HS-5 (cell line): ENCODE data around the gene COL4A2.

ENCODE experiments used
- DNase-seq: peaks from one replicate; pipeline ENCODE4 v3.0.0-alpha.2; 2012; ENCODE audit warnings: low read depth

The COL4A2 gene

DNA sequence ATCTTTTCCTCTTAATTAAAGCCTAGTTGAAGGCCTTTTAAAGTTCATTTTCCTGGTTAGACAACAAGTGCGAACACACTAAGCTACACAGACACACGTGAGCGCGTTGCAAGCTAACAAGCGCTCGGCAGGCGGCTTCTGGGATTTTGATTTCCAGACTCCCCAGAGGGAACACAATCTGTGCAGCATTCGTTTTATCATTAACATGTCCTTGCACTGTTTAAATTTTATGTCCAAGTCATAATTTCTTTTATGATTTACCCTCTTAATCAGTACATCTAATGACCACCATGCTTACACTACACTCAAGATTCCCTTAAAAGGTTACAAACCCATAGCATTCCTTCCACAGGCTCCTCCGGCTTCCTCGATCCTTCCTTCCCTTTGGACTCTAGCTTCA is 16.9 kb upstream of the COL4A2 start:
- no peak for DNase-seq

DNA sequence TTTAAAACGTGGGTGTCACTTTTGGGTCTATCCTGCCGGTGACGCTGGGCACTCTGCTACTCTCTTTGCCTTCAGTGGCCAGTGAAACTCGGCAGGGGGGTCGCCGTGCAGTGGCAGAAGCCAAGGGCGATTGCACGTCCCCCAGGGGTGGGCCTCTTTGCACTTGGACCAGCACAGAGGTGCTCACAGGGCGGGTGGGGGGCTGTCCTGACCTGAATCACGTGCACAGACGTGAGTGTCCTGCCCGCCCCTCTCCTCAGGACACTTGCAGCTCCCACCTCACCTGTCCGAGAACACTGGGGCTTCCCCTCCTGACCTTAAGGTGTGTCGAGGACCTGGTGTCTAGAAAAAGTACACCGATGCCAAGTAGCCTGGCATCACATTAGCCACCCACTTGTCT is 16.3 kb upstream of the COL4A2 start:
- no peak for DNase-seq

- no peak for DNase-seq
Measured at GRCh38 chr13:110291286-110291685, 15.8 kb upstream of the COL4A2 start.

GRCh38 chr13:110293037-110293436 is 14.0 kb upstream of the COL4A2 start:
- DNase-seq, result no peak

DNA sequence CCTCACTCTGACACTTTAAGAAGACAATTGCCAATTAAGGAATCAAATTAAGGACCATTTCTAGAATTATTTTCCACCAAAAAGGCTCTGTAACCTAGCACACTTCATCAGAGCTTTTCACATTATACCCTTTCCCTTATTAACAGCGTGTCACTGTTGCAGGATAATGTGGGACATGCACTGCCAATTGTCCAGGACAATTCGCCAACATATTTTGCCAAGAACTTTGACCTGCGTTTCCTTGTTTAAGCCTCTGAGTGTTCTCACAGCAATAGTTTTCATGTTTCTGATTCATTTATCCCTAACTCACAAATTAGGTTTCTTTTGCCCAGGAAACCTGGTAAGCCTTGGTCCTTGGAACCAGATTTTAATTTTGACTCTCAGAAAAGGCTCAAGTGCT is 13.4 kb upstream of the COL4A2 start:
- no peak for DNase-seq

DNA sequence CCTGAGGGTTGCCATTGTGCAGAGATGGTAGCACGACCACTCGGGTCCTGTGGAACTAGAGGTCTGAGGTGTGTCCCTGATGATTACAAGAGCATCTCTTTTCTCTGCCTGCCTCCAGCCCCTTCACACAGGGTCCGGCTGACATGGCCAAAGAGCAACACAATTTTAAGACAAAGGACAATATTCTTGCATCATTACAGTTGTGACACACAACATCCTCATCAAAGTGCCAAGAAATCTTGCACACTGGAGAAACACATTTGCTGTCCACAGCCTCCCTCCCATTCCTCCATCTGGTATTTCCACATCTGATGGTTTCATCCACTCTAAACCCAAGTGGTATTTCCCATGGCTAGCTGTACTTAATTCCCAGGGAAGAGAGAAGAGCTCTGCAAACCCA is 12.9 kb upstream of the COL4A2 start:
- DNase-seq, result no peak

GRCh38 chr13:110294622-110295021 is 12.5 kb upstream of the COL4A2 start:
- no peak for DNase-seq

DNA sequence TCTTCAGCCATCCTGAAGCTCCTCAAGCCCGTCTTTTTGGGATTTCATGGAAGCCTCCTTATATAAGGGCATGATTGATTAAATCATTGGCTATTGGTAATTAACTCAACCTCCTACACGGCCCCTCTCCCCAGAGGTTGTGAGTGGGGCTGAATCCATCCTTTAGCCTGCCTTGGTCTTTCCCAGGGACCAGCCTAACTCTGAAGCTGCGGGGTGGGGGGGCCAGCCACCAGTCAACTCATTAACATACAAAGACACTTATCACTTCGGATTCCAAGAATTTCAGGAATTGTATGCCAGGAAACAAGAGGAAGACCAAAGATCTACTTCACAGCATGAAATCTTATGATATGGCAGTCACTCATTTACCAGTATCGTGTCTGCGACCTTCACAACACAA is 10.1 kb upstream of the COL4A2 start:
- DNase-seq, result no peak

DNA sequence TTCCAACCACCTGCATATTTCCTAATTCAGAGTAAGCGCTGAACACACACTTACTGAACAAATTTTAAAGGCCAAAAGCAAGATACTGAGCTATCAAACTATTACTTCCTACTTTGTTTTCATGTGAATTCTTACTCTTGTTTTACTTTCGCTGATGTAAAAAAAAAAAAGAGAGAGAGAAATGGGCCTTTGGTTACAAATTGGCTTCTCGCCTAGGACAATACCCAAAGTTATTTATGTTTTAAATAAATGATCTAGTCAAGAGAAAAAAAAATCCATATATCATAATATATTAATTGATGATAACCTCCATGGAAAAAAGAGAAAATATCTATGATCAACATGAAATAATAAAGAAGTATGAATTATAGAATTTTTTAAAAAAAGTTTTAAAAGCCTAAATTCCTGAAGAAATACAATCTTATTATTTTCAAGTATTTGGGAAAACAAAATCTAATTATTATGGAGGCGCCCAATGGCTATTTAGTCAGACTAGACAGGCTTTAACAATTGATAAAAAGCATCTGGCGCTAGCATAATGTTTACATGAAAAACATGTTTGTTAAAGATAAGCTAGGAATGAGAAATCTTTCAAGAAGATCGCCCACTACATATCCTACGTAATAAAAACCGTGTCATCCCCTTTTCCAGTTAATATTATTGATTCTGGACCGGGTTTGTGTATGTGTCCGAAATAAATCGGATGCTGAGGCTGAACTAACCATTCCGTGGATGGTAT is 9.1 kb upstream of the COL4A2 start:
- no peak for DNase-seq

DNA sequence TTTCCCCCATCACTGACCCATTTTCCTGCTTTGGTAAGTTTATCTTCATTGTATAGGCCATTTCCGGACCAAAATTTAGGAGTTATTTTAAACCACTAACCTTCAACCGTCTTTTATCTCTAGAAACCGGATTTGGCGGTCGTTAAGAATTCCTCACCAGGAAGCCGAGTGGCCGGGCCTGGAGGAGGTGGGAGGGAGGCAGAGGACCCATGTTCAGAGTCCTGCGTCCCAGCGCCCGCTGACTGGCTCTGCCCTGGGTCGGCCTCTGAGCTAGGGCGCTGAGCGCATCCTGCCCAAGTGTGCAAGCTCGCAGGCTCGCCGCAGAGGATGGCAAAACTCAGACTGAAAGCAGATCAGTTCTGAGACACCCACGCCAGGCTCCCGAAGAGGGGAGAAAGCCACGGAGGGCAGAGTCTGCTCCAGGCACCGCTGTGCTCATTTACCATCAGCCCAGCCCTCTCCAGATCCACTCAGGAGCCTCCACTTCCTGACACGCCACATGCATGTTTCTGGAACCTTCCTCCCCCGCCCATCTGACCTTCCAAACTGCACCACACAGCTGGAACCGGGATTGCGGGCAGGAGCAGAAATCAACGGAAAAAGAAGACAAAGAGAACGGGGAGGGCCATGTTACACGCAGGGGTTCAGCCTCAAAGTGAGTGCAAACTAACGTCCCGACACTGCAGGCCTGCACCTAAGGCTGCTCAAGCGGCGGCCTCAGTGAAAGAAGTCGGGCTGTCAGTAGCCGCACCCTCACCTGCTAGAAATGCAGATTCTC is 8.4 kb upstream of the COL4A2 start:
- no peak for DNase-seq

DNA sequence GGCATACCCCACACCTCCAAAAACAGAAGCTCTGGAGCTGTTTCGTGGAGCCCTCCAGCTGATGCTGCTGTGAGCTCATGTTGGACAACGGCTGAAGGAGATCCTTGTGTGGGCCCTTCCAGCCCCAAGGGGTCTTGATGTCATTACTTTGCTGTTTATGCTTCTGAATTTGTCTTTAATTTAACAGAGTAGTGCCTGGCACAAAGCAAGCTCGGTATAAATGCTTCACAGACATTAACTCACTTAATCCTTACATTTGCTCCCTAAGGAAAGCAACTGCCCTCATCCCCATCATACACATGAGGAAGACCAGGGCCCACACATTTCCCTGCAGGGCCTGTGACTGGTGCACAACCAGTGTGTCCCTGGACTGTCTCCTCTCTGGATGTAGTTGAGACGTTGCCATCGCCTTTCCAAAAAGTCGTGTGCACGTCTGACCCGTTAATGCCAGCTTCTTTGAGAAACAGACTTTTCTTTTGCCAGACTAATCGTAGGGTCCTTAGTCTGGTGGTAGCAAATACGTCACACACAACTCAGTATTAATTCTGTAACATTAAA is 7.7 kb upstream of the COL4A2 start:
- no peak for DNase-seq

DNA sequence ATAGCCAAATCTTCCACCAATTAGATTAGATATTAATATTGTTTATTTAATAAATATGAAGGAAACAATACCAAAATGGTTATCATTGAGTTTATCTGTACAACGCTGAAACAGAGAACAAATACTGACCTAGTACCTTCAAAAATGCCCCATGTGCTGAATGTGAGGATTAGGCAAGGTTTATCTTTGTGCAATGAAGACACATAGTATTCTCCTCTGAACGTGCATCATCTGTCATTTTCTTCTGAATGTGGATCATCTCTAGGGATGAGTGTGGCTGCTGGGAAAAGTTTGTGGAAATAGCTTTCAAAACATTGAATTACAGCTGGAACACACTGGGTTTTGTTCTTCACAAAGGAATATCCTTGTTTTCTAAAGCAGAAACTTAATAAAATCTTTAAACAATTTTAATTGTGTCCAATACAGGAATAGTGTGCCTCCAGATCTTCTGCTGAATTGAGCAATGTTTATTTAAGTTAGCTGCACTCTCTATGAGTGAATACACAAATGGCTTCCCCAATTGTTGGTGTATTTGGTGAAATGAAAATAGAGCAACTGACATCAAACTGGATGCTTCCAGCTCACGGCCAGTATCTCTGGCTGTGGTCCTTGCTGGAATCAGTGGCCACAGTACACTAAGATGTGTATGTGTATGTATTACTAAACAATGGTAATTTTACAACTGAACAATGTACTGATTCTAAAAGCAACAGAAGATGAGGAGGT is 6.8 kb upstream of the COL4A2 start:
- no peak for DNase-seq

- DNase-seq, result no peak
Measured at GRCh38 chr13:110301083-110301482, 6.0 kb upstream of the COL4A2 start.

GRCh38 chr13:110301606-110302553 is 5.2 kb upstream of the COL4A2 start:
- no peak for DNase-seq

DNA sequence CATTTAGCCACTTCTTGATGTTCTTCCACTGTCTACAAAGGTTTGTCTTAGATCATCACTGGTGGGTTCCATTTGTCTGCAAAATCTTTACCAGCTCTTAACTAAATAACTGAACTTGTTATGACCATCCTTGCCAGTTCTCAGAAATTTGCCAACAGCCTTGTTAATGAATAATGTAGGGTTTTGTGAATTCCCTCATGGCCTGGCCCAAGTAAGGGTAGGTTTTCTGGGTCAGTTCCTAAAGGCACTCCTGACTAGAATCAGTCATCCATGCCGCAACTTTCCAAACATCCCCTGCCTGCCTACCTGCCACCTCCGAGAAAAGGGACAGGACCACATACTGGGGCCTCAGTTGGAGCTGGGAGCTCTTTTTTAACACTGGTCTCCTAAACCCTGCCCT is 4.1 kb upstream of the COL4A2 start:
- DNase-seq, result no peak

DNA sequence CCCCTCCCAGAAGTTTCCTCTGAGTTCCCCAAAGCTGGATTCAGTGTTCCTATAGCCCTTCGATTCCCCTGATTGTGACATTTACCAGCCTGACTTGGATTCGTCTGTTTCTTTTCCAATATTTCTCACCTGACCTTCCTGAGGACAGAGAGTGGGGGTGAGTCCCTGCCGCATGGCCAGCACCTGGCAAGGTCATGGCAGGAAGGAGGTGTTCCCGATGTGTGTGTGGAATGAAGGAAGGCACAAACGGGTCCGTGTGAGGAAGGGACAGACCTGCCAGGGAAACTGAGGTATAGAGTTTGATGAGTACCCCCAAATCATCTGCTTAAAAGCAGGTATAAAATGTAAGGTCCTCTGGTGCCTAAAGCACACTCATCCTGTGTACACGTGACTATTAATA is 3.4 kb upstream of the COL4A2 start:
- no peak for DNase-seq

DNA sequence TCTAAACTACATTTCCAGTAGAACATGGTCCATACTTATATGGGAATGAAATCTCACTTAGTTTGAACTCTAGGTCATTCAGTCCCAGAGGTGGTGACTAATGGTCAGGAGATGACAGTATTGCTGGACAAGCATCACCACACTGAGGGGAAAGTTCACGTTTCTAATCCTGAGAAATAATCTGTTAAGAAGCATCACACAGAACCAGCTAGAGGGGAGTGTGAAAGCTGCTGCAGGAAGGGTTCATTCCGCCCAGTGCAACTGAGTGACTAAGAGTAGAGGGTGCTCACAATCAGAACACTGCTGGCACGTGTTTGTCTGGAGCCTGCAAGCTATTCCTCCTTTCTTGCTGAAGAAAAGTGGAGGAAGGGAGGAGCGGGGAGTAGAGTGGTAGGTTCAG is 2.8 kb upstream of the COL4A2 start:
- no peak for DNase-seq

GRCh38 chr13:110305001-110305400 is 2.1 kb upstream of the COL4A2 start:
- no peak for DNase-seq

- no peak for DNase-seq
Measured at GRCh38 chr13:110305544-110305943, 1.5 kb upstream of the COL4A2 start.

DNA sequence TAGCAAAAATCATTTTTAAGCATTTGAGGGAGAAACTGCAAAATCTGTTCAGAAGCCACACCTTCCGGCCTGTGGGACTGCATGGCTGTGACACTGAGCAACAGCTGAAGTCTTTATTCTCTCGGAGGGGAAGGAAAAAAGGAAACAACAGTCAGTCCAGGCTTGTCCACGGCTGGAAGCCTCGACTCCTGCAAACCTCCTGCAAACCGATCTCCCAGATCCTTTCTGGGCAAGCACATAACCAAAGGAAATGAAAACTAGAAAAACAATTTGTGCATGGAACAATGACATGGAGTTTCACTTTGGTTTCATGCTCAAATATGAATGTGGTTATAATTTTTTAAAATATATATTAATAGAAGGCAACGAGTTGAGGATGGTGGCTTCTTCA is 1.1 kb upstream of the COL4A2 start:
- DNase-seq, result no peak

GRCh38 chr13:110306340-110306959 is 634 bp upstream of the COL4A2 start:
- no peak for DNase-seq
